HCT116 (cell line): Measurements from ENCODE around the gene XPC. TPM values are rescaled to one million over a fixed set of nuclear protein-coding genes. Genes with fewer than 3 reads are reported as not detected.

ENCODE experiments used
- ATAC-seq: fragments of 200-7000 bp; cut with Tn5 transposase; 2 replicates; pipeline ENCODE4 v1.9.1; 2020; ENCODE audit warnings: mild to moderate bottlenecking, moderate library complexity
- BruUV-seq: library from RNA; stranded (reverse); fragments of 400-500 nt; replicated peaks from 2 replicates; lab custom pipeline; 2021; lab: Mats Ljungman, UMichigan
- CTCF ChIA-PET: fragments of 300-600 bp; sonication (Branson Sonifier 250); formaldehyde crosslinking; loops from one replicate; lab custom pipeline; 2021; ENCODE audit warnings: antibody characterized with exemption; lab: Charles Lee
- POLR2A ChIA-PET: fragments of 300-600, 350-600 bp; sonication (Branson Sonifier 250); formaldehyde crosslinking; loops from one replicate; lab custom pipeline; 2021; ENCODE audit warnings: antibody characterized with exemption; lab: Charles Lee
- RAD21 ChIA-PET, 2 experiments: fragments of 300-600 bp; sonication (Branson Sonifier 250); formaldehyde crosslinking; loops; one replicate each; lab custom pipeline; 2023; ENCODE audit warnings: low total read pairs in 2 of 2; ENCODE audit not compliant: uncharacterized antibody in 2 of 2, unreplicated experiment in 2 of 2, low non-redundant PET in 1 of 2; lab: Charles Lee
- DNase-seq: peaks from one replicate; pipeline ENCODE4 v3.0.0-alpha.2; 2010; ENCODE audit warnings: low read depth, low spot score
- H2AFZ ChIP-seq: fragments of 200-600 bp; shearing (Covaris generic), sonication (generic); 2 replicates; pipeline ENCODE4 v1.6.1; 2017; ENCODE audit warnings: low read depth, mixed run types, mixed read lengths, antibody characterized with exemption, low read length; ENCODE audit not compliant: poor library complexity, severe bottlenecking
- H3K27ac ChIP-seq: 2 replicates; pipeline ENCODE4 v1.5.1; 2012; ENCODE audit warnings: low read depth, low read length
- H3K27me3 ChIP-seq: fragments of 200-600 bp; sonication (generic); 2 replicates; pipeline ENCODE4 v1.6.1; 2016; ENCODE audit warnings: mixed run types, low read length, mixed read lengths; ENCODE audit not compliant: insufficient read depth
- H3K36me3 ChIP-seq, 2 experiments: fragments of 200-500 bp in 1 of 2; fragments of 200-600 bp in 1 of 2; sonication (Bioruptor generic) in 1 of 2; sonication (generic) in 1 of 2; 2 replicates each; pipeline versions ENCODE4 v1.5.1 to v1.6.1; 2014 to 2016; ENCODE audit warnings: low read length in 2 of 2, inconsistent platforms in 1 of 2, mixed read lengths in 1 of 2, mixed run types in 1 of 2; ENCODE audit not compliant: insufficient read depth in 2 of 2, control insufficient read depth in 1 of 2
- H3K4me1 ChIP-seq, 2 experiments: fragments of 200-600 bp in 1 of 2; sonication (generic) in 1 of 2; 2 replicates each; pipeline versions ENCODE4 v1.5.1 to v1.6.1; 2012 to 2017; ENCODE audit warnings: low read length in 2 of 2, inconsistent platforms in 1 of 2, mild to moderate bottlenecking in 1 of 2, mixed read lengths in 1 of 2, mixed run types in 1 of 2, moderate library complexity in 1 of 2; ENCODE audit not compliant: insufficient read depth in 2 of 2, control insufficient read depth in 1 of 2
- H3K4me2 ChIP-seq: fragments of 200-600 bp; sonication (generic); 2 replicates; pipeline ENCODE4 v1.6.1; 2017; ENCODE audit warnings: mixed run types, low read length, mixed read lengths
- H3K4me3 ChIP-seq, 2 experiments: fragments of 200-600 bp in 1 of 2; sonication (generic) in 1 of 2; replicated peaks in 1 of 2; 2 replicates each; pipeline ENCODE4 v1.5.1; 2011 to 2016; ENCODE audit warnings: low read length in 2 of 2, control low read depth in 1 of 2, low read depth in 1 of 2, mild to moderate bottlenecking in 1 of 2, mixed read lengths in 1 of 2, mixed run types in 1 of 2
- H3K79me2 ChIP-seq: fragments of 200-600 bp; sonication (generic); 2 replicates; pipeline ENCODE4 v1.6.1; 2017; ENCODE audit warnings: mild to moderate bottlenecking, mixed run types, low read length, moderate library complexity, mixed read lengths; ENCODE audit not compliant: insufficient read depth
- H3K9ac ChIP-seq: fragments of 200-600 bp; sonication (generic); 2 replicates; pipeline ENCODE4 v1.6.1; 2016; ENCODE audit warnings: low read length, mixed read lengths
- H3K9me2 ChIP-seq: fragments of 200-600 bp; sonication (generic), shearing (Covaris generic); 2 replicates; pipeline ENCODE4 v1.6.1; 2017; ENCODE audit warnings: mixed run types, mild to moderate bottlenecking, moderate library complexity; ENCODE audit not compliant: insufficient read depth
- H3K9me3 ChIP-seq, 2 experiments: fragments of 200-500 bp in 1 of 2; fragments of 200-600 bp in 1 of 2; sonication (Bioruptor generic) in 1 of 2; sonication (generic) in 1 of 2; 2 replicates each; pipeline ENCODE4 v1.6.1; 2014 to 2017; ENCODE audit warnings: low read length in 2 of 2, mixed read lengths in 2 of 2, inconsistent platforms in 1 of 2, low read depth in 1 of 2, mild to moderate bottlenecking in 1 of 2, mixed run types in 1 of 2, moderate library complexity in 1 of 2; ENCODE audit not compliant: control insufficient read depth in 1 of 2, insufficient read depth in 1 of 2
- H4K20me1 ChIP-seq: fragments of 200-600 bp; sonication (generic), shearing (Covaris generic); 2 replicates; pipeline ENCODE4 v1.6.1; 2017; ENCODE audit warnings: mixed run types, mild to moderate bottlenecking, moderate library complexity; ENCODE audit not compliant: insufficient read depth
- CEBPB ChIP-seq: IDR thresholded peaks from 2 replicates; pipeline ENCODE4 v1.6.1; 2012; ENCODE audit warnings: low read depth
- CTCF ChIP-seq, 3 experiments: fragments of 200-600 bp in 1 of 3; sonication (generic) in 1 of 3; IDR thresholded peaks in 2 of 3; conservative IDR thresholded peaks in 1 of 3; 2 replicates each; pipeline ENCODE4 v1.5.1; 2012 to 2017; ENCODE audit warnings: low read depth in 2 of 3, low read length in 2 of 3, antibody characterized with exemption in 1 of 3, borderline replicate concordance in 1 of 3, control low read depth in 1 of 3, mild to moderate bottlenecking in 1 of 3, mixed read lengths in 1 of 3, mixed run types in 1 of 3, moderate library complexity in 1 of 3; ENCODE audit not compliant: insufficient read depth in 1 of 3
- EZH2 ChIP-seq: fragments of 200-600 bp; sonication (generic); IDR thresholded peaks from 2 replicates; pipeline ENCODE4 v1.6.1; 2017; ENCODE audit warnings: antibody characterized with exemption, mixed run types
- MAX ChIP-seq: IDR thresholded peaks from 2 replicates; pipeline ENCODE4 v1.6.1; 2012
- RAD21 ChIP-seq: IDR thresholded peaks from 2 replicates; pipeline ENCODE4 v1.6.1; 2012; ENCODE audit warnings: low read depth, mild to moderate bottlenecking
- SRF ChIP-seq: IDR thresholded peaks from 2 replicates; pipeline ENCODE4 v1.6.1; 2012; ENCODE audit warnings: low read depth
- YY1 ChIP-seq: IDR thresholded peaks from 2 replicates; pipeline ENCODE4 v1.6.1; 2011; ENCODE audit warnings: low read length, low read depth, moderate library complexity, mild to moderate bottlenecking; ENCODE audit not compliant: insufficient replicate concordance; ENCODE audit errors: extremely low read depth
- ZBTB33 ChIP-seq: IDR thresholded peaks from 2 replicates; pipeline ENCODE4 v1.6.1; 2011; ENCODE audit warnings: mild to moderate bottlenecking, low read length, moderate library complexity; ENCODE audit not compliant: insufficient replicate concordance; ENCODE audit errors: extremely low read depth
- ZNF274 ChIP-seq: fragments of 200-500 bp; sonication (Bioruptor generic); IDR thresholded peaks from 2 replicates; pipeline ENCODE4 v1.6.1; 2014; ENCODE audit warnings: mild to moderate bottlenecking, low read depth, low read length, inconsistent platforms
- intact Hi-C: fragments of 100-400 bp; cut with micrococcal nuclease; formaldehyde crosslinking; loops from 2 replicates; pipeline ENCODE4 v1.10.0; 2022
- total RNA-seq: library from RNA; stranded (reverse); gene quantifications from one replicate; pipeline ENCODE4 v1.2.1, GENCODE V29; 2021; ENCODE audit not compliant: unreplicated experiment

Gene XPC
- total RNA-seq, 1 experiment from 2014 or later: 29.5 TPM

DNA sequence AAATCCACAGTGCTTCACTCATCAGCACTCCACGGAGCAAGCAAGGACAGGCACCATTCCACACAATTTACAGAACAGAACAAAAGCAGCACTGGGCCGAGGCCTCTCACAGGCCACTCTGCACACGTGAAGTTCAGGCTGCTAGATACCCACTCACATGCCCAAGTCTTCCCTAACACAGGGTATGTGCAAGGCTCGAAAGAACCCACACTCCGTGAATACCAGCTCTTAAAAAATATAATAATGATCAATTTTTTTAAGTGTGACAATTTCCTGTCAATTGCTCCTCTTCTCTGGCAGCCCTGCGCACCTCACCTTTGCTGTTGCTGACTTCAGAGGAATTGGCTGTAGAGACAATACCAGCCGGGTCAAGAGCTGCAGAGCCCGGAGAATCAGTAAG lies 19.0 kb downstream of the XPC start:
- ATAC-seq (no peak), DNase-seq (no peak)
- ChIA-PET RAD21 (no interaction called here), CTCF (no interaction called here), POLR2A (no interaction called here)
- TF ChIP-seq CEBPB: no peak
- TF ChIP-seq ZNF274: no peak
- no peak for TF ChIP-seq ZBTB33
- TF ChIP-seq YY1: no peak
- no peak for TF ChIP-seq SRF
- TF ChIP-seq MAX: no peak
- TF ChIP-seq CTCF (IDR thresholded peaks at IDR 0.05 in 2 of 3, conservative IDR thresholded peaks at IDR 0.05 in 1 of 3; ENCODE audit: borderline replicate concordance in 1 of 3, insufficient read depth in 1 of 3, low read depth in 2 of 3, low read length in 2 of 3): no peak
- no peak for TF ChIP-seq EZH2
- no peak for TF ChIP-seq RAD21
- Histone ChIP-seq H3K27ac (no peak overlapping the region), H3K4me3 (no peak overlapping the region), H2AFZ (no peak overlapping the region), H3K79me2 (no peaks in the 10 kb centered on the region), H3K36me3 (peaks cover 46 to 65% of the 10 kb centered on the region in 2 experiments), H3K4me1 (no peaks in the 10 kb centered on the region), H3K9ac (no peak overlapping the region), H4K20me1 (no peaks in the 10 kb centered on the region), H3K9me3 (peaks cover 7 to 8% of the 10 kb centered on the region in 2 experiments; a peak in 2 of 4 replicates), H3K27me3 (no peaks in the 10 kb centered on the region), H3K9me2 (no peaks in the 10 kb centered on the region), H3K4me2 (no peak overlapping the region)
- intact Hi-C loops: no loop called here
- BruUV-seq: no TSS peak
